ENCODE data around the gene DNAJC5G.

DNAJC5G gene, protein sequence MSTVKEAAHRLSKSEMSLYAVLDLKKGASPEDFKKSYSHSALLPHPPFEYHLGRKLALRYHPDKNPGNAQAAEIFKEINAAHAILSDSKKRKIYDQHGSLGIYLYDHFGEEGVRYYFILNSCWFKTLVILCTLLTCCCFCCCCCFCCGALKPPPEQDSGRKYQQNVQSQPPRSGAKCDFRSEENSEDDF

DNA sequence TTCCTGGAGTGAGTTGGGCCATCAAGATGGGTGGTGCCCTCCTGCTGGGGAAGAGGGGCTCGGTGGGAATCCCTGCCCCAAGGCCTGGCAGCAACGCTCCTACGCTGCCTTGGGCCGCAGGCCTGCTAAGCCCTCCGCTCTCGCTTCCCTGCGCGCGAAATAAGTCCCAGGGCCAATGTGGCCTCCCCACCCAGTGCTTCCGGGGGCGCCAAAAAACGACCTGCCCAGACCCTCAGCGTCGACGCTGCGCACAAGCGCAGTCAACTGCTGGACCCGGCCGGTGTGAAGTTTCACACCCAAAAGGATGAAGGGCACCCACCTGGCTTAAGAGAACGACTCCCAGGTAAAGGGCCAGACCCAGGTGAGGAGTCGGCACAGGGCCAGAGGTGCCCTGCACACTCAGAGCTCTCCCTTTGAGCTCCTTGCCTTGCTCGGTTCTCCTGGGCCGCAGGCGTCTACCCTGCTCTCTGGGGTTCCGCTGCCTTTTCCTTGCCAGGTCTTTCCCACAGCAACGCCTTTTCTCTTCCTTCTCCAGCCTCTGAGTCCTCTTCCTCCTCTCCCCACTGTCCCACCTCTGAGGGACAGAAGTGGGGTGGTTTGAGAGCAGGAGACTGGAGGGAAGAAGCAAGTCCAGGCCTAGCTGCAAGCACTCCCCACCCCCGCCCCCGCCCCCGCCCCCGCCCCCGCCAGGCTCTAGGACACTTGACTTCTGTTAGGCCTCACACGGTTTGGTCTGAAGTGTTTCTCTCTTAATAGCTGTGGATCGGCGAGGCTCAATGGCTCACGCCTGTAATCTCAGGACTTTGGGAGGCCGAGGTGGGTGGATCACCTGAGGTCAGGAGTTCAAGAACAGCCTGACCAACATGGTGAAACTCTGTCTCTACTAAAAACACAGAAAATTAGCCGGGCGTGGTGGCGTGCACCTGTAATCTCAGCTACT lies at the start of gene DNAJC5G:
Gene DNAJC5G (plus strand): TSS at position 223 of the 940 bp plus-strand sequence. CDS start 1,296 bp downstream, outside the sequence.
- DNase-seq (ENCODE audit: extremely low read depth in 1 of 2, low read depth in 1 of 2), result no peak

DNA sequence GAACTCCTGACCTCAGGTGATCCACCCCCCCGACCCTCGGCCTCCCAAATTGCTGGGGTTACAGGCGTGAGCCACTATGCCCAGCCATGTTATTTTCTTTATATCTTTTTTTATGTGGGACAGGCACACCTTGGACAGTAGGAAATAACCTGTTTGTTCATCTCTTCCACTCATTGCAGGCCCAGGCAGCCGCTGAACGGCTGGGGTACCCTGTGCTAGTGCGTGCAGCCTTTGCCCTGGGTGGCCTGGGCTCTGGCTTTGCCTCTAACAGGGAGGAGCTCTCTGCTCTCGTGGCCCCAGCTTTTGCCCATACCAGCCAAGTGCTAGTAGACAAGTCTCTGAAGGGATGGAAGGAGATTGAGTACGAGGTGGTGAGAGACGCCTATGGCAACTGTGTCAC lies 49.7 kb upstream of the DNAJC5G start:
- no peak for DNase-seq (ENCODE audit: extremely low read depth in 1 of 2, low read depth in 1 of 2)

DNA sequence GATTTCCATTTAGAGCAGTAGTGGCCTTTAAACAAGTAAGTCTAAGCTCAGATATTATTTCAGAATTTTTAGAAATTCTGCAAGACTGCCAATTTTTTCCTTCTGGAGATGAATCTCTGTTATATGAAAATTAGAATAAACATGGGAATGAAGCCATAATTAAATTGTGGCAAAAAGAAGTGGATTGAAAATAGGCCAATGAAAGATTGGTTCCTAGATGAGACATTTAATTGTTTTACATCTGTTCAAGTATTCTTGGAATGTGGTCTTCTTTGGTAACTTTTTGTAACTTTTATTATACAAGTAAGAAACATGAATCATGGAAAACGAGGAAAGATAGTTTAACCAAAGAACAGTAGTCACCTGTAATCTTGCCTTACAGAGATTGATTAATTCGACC lies 47.7 kb upstream of the DNAJC5G start:
- DNase-seq (ENCODE audit: extremely low read depth in 1 of 2, low read depth in 1 of 2), result no peak

DNA sequence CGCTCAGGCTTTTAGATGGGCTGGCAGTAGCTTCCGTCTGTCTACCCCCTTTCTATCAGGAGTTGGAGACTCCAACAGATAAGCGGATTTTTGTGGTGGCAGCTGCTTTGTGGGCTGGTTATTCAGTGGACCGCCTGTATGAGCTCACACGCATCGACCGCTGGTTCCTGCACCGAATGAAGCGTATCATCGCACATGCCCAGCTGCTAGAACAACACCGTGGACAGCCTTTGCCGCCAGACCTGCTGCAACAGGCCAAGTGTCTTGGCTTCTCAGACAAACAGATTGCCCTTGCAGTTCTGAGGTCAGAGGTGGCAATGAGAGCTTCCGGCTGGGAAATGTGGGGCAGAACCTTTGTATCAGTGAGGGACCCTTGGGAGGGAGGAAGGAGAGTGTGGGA lies 43.3 kb upstream of the DNAJC5G start:
- no peak for DNase-seq (ENCODE audit: extremely low read depth in 1 of 2, low read depth in 1 of 2)

DNA sequence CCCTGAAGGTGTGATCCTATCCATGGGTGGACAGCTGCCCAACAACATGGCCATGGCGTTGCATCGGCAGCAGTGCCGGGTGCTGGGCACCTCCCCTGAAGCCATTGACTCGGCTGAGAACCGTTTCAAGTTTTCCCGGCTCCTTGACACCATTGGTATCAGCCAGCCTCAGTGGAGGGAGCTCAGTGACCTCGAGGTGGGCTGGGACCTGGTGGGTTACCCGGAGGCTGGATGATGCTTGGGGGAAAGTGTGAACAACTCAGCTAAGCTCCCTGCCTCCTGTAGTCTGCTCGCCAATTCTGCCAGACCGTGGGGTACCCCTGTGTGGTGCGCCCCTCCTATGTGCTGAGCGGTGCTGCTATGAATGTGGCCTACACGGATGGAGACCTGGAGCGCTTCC lies 41.9 kb upstream of the DNAJC5G start:
- DNase-seq (ENCODE audit: extremely low read depth in 1 of 2, low read depth in 1 of 2), result no peak

DNA sequence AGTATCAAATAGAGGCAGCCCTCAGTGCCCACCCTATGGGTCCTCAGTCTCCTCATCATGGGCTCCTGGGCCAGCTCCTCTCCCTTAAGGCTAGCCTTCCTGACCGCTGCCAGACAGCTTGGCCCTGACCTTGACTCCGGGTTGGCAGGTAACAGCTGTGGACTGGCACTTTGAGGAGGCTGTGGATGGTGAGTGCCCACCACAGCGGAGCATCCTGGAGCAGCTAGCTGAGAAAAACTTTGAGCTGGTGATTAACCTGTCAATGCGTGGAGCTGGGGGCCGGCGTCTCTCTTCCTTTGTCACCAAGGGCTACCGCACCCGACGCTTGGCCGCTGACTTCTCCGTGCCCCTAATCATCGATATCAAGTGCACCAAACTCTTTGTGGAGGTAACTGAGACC lies 39.1 kb upstream of the DNAJC5G start:
- no peak for DNase-seq (ENCODE audit: extremely low read depth in 1 of 2, low read depth in 1 of 2)

DNA sequence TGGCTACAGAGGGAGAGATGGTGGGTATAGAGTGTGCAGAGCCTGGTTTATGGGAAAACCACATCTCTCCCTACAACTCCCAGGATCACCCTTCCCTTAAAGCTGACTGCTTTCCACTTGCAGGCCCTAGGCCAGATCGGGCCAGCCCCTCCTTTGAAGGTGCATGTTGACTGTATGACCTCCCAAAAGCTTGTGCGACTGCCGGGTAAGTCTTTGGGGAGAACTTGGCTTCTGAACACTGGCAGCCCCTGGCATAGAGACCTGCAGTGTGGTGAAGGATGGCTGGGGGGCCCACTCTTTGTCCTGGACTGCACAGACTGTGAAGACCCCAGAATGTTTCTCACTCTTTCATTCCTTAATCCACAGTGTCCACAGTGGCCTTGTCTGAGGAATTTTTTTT lies 38.6 kb upstream of the DNAJC5G start:
- DNase-seq (ENCODE audit: extremely low read depth in 1 of 2, low read depth in 1 of 2), result no peak

DNA sequence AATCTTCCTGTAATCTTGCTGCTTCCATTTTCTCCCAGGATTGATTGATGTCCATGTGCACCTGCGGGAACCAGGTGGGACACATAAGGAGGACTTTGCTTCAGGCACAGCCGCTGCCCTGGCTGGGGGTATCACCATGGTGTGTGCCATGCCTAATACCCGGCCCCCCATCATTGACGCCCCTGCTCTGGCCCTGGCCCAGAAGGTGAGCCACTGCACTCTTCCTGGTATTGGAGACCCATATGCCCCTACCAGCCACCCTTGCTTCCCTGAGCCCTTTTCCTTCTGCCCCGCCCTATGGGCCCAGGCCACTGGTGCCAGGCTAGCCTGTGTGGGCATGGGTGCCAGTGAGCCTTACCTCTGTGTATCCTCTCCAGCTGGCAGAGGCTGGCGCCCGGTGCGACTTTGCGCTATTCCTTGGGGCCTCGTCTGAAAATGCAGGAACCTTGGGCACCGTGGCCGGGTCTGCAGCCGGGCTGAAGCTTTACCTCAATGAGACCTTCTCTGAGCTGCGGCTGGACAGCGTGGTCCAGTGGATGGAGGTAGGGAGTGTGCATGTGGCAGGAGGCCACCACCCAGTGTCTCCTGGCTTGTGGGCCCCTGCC lies 37.8 kb upstream of the DNAJC5G start:
- no peak for DNase-seq (ENCODE audit: extremely low read depth in 1 of 2, low read depth in 1 of 2)

DNA sequence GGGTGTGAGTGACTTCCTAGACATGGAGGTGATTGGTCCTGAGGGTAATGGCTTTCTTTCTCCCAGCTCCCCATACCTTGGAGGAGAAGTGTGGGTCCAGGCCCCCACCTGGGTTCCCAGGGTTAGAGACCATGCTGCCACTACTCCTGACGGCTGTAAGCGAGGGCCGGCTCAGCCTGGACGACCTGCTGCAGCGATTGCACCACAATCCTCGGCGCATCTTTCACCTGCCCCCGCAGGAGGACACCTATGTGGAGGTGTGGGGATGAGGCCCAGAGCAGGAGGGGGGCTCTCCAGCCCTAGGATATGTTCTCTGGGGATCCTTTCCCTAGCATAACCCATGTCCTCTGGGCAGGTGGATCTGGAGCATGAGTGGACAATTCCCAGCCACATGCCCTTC lies 36.3 kb upstream of the DNAJC5G start:
- no peak for DNase-seq (ENCODE audit: extremely low read depth in 1 of 2, low read depth in 1 of 2)

DNA sequence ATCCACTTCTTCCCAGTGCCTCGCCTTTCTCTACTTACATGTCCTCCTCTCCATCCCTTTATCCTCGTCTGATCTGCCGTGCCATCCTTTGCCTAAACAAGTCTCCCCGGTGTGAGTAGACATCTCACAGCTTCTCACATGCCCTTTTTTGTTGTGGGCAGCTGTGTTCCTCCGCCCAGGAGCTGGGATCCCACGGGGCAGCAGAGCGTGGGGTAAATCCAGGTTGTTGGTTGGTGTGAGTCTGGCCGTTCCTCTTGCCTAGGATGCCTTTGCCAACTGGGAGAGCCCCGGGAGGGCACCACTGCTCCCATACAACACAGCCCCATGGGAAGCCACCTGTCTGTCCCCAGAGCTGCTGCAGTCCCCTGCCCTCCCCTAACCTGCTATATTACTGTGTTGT lies 34.8 kb upstream of the DNAJC5G start:
- no peak for DNase-seq (ENCODE audit: extremely low read depth in 1 of 2, low read depth in 1 of 2)

DNA sequence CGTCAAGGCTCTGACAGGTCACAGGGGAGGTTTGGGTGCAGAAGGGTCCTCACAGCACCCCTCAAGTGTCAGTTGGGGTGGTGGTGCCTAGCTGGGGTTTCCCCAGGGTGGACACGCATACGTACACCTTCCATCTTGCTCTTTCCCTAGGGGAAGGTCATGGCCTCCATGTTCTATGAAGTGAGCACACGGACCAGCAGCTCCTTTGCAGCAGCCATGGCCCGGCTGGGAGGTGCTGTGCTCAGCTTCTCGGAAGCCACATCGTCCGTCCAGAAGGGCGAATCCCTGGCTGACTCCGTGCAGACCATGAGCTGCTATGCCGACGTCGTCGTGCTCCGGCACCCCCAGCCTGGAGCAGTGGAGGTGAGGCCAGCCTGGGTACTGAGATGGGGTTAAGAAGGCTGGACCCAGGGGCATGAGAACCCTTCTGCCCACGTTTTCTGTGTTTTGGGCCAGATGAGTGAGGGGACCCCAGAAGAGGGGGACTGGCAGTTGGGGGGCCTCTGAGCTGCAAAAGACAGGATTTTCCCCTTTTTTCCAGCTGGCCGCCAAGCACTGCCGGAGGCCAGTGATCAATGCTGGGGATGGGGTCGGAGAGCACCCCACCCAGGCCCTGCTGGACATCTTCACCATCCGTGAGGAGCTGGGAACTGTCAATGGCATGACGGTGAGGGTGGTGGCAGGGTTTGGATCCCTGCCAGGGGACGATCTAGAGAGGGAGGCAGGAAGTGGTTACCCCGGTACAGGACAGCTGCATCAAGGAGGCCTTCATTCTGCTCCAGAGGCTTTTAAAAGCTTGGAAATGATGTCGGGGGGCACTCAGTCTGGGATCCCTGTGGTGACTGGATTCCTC lies 33.2 kb upstream of the DNAJC5G start:
- DNase-seq (ENCODE audit: extremely low read depth in 1 of 2, low read depth in 1 of 2), result no peak

DNA sequence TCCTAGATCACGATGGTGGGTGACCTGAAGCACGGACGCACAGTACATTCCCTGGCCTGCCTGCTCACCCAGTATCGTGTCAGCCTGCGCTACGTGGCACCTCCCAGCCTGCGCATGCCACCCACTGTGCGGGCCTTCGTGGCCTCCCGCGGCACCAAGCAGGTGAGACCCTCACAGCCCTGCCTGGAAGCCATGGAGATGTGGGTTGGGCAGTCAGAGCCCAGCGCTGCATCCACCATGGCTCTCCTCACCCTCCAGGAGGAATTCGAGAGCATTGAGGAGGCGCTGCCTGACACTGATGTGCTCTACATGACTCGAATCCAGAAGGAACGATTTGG lies 32.6 kb upstream of the DNAJC5G start:
- DNase-seq (ENCODE audit: extremely low read depth in 1 of 2, low read depth in 1 of 2), result no peak

DNA sequence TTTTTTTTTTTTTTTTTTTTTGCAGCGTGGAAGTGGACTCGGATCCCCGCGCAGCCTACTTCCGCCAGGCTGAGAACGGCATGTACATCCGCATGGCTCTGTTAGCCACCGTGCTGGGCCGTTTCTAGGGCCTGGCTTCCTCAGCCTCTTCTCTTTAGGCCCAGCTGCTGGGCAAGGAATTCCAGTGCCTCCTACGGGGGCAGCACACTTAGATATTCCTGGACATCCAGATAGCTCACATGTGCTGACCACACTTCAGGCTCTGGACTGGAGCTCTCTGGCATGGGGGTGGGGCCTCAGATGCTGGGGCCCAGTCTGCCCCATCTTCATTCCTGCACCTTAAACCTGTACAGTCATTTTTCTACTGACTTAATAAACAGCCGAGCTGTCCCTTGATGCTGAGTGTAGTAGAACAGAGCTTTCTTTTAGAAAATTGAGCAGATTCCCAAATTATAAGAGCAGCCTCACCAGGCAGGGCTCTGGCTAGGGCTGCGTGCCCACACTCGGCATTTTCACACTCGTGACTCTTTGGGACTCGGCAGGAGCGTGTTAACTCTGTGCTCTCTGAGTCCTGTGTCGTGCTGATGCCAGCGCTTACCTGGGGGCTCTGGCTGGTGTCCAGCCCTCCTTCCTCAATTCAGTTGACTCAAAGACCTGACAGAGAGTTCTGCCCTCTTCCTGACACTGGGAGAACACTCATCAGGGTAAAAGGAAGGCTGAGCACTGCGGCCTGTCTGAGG lies 31.7 kb upstream of the DNAJC5G start:
- no peak for DNase-seq (ENCODE audit: extremely low read depth in 1 of 2, low read depth in 1 of 2)

DNA sequence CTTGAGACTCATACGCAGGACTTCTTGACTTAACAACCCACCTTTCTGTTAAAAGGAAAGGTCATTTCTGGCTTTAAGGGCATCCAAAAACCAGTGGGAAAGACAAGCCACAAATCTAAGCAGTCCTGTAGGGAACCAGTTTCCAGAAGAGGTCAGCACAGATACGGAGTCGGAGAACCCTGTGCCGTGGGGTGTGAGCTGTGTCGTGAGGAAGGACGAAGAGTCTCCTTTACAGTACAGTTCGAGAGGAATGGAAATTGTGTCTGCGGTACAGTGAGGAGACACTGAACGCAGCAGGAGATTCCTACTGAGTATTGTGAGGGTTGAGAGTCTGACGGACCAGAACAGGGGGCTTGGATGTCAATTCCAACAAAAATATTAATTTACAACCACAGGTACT lies 30.1 kb upstream of the DNAJC5G start:
- no peak for DNase-seq (ENCODE audit: extremely low read depth in 1 of 2, low read depth in 1 of 2)

DNA sequence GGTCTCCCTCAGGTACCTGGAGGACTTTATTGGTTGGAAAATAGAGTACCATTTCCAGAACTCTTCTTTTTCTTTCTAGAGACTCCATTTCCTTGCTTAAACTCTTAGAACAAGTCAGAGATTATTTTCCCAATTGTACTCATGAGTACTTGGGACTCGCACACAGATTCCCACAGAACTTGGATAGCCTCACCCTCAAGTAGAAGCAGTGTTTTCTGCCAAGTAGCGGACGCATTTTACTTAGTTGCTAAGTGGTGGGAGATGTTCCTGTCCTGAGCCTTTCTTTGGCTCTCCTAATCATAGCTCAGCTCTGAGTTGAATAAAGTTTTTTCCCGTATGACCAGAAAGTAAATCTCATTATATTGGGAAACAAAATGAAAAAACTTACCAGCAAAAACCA lies 29.6 kb upstream of the DNAJC5G start:
- DNase-seq (ENCODE audit: extremely low read depth in 1 of 2, low read depth in 1 of 2), result no peak

DNA sequence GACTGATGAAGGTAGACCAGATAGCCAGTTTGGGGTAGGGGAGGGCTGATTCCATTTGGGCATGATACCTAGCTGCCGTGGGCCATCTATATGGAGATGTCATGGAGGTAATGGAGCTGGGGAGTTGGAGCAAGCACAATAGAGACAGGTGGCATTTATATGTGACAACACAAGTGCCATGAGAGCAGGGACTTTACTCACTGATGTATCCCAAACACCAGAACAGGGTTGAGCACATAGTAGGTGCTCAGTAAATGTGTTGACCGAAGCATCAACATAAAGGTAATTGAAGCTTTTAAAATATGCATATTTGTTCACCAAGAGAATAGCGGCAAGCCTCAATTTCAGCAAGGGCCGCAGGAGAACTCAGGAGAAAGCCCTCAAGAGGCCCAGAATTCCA lies 27.3 kb upstream of the DNAJC5G start:
- no peak for DNase-seq (ENCODE audit: extremely low read depth in 1 of 2, low read depth in 1 of 2)

DNA sequence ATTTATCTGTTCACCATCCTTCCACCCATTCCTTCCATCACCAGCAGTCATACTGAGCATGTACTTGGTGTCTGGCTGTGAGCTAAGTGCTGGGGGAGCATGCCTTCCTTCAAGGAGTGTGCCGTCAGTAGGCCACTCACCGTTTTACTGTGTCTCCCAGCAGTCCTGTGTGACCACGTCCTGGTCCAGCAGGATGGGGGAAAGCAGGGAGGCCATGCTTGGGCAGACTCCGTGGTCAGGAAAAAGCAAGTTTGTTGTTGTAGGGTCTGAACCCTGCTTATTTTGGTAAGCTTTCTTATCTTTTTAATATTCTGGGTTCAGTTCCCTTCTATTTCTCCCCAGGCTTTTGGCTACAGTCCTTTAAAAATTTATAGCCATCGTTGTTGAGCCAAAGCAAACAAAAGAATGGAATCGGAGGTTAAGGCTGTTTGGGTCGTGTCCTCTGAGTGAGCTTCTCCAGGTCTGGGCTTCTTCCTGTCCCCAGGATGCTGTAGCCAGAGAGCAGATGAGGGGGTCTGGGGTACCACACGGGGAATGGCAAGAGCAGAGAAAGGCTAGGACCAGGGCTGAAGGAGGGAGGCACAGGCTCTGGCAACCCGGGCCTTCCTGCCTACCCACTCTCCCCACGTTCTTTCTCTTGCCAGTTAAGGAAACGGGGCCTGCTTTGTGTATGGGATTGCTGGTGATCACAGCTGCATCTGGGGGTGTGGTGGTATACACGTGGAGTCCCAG lies 25.9 kb upstream of the DNAJC5G start:
- DNase-seq (ENCODE audit: extremely low read depth in 1 of 2, low read depth in 1 of 2), result no peak

DNA sequence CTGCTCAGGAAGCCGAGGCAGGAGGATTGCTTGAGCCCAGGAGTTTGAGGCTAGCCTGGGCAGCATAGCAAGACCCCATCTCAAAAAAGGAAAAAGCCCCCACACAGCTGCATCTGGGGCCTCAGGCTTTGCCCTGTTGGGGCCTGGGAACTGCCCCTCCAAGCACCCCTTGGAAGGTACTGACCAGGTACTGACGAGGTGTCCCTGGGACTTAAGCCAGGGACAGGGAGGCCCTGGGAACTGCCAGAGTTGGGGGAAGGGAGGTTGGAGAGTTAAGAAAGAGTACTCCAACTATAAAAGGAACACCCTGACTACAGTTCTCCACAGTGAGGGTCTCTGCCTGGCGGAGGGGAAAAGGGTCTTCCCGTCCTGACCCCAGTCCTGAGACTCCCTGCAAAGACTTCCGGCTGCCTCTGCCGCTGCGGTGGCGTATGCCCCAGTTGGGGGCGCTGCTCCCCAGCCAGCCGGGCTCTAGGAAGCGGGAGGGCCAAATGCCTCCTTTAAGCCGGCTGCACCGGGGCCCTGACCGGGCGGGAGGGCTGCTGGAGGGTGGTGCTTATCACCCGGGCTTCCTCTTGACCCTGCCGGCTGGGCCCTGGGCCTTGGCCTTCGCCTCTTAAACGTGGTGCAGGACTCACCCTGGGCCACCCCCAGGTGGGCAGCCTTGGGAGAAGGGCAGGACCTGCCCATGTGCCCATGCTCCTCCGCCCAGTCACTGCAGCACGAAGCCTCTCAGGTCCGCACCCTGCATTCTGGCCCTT lies 25.2 kb upstream of the DNAJC5G start:
- peak; percentile 37 to 47 for DNase-seq (ENCODE audit: extremely low read depth in 1 of 2, low read depth in 1 of 2)

Measured in stimulated activated CD8-positive, alpha-beta memory T cell treated with anti-CD3 and anti-CD28 coated beads, Interleukin-7, amount 100 ng/mL, for 48 hours (primary cell).